Measurements from ENCODE around the gene LRRIQ1. TPM values are rescaled to one million over a fixed set of nuclear protein-coding genes. Genes with fewer than 3 reads are reported as not detected.

The LRRIQ1 gene
- total RNA-seq, 1 donor from 2014 or later: not detected

GRCh38 chr12:85279449-85280164 is 243.5 kb downstream of the LRRIQ1 start:
- intact Hi-C loops (cut with micrococcal nuclease): loop anchor here (5.0 kb wide), 1 partner anchor 367 kb away; the partner anchor contains the start of gene SLC6A15
- H3K36me3 Mint-ChIP-seq (ENCODE audit: low read depth): no peaks in the 10 kb centered on the region
- H3K4me1 Mint-ChIP-seq (ENCODE audit: low read depth): peaks cover 8% of the 10 kb centered on the region
- H3K4me3 Mint-ChIP-seq (ENCODE audit: low read depth): no peak overlapping the region
- H3K9me3 Mint-ChIP-seq: no peaks in the 10 kb centered on the region
- DNase-seq (ENCODE audit: low spot score): no peak
- H3K27ac Mint-ChIP-seq: no peak overlapping the region
- H3K27me3 Mint-ChIP-seq (ENCODE audit: low read depth): peaks cover 67% of the 10 kb centered on the region

- Mint-ChIP-seq H3K27me3 (ENCODE audit: low read depth) (peaks cover 67% of the 10 kb centered on the region), H3K4me3 (ENCODE audit: low read depth) (peak within 1 kb of the TSS; percentile 68), H3K27ac (no peak within 1 kb of the TSS), H3K9me3 (no peaks in the 10 kb centered on the region), H3K36me3 (ENCODE audit: low read depth) (no peaks in the 10 kb centered on the region), H3K4me1 (ENCODE audit: low read depth) (peaks cover 8% of the 10 kb centered on the region)
- no peak for DNase-seq (ENCODE audit: low spot score)
- intact Hi-C loops (cut with micrococcal nuclease): no loop called here
Measured at GRCh38 chr12:85280165-85280983, 244.2 kb downstream of the LRRIQ1 start, which contains the start of gene ALX1. TSS of gene ALX1 (plus strand) at chr12:85280220. CDS start at chr12:85280262, 42 bp downstream.

GRCh38 chr12:85280984-85281630 is 245.0 kb downstream of the LRRIQ1 start:
- H3K27me3 Mint-ChIP-seq (ENCODE audit: low read depth): peaks cover 63% of the 10 kb centered on the region
- no peaks in the 10 kb centered on the region for H3K36me3 Mint-ChIP-seq (ENCODE audit: low read depth)
- intact Hi-C loops (cut with micrococcal nuclease): no loop called here
- peaks cover 8% of the 10 kb centered on the region for H3K4me1 Mint-ChIP-seq (ENCODE audit: low read depth)
- no peak for DNase-seq (ENCODE audit: low spot score)
- no peak overlapping the region for H3K27ac Mint-ChIP-seq
- no peaks in the 10 kb centered on the region for H3K9me3 Mint-ChIP-seq
- peak overlapping the region; percentile 68 for H3K4me3 Mint-ChIP-seq (ENCODE audit: low read depth)

GRCh38 chr12:85281636-85282312 is 245.6 kb downstream of the LRRIQ1 start:
- no peak overlapping the region for H3K27ac Mint-ChIP-seq
- peaks cover 8% of the 10 kb centered on the region for H3K4me1 Mint-ChIP-seq (ENCODE audit: low read depth)
- H3K27me3 Mint-ChIP-seq (ENCODE audit: low read depth): peaks cover 57% of the 10 kb centered on the region
- H3K9me3 Mint-ChIP-seq: no peaks in the 10 kb centered on the region
- H3K36me3 Mint-ChIP-seq (ENCODE audit: low read depth): no peaks in the 10 kb centered on the region
- intact Hi-C loops (cut with micrococcal nuclease): no loop called here
- DNase-seq (ENCODE audit: low spot score): no peak
- H3K4me3 Mint-ChIP-seq (ENCODE audit: low read depth): no peak overlapping the region

- Mint-ChIP-seq H3K36me3 (ENCODE audit: low read depth) (no peaks in the 10 kb centered on the region), H3K9me3 (no peaks in the 10 kb centered on the region), H3K4me1 (ENCODE audit: low read depth) (peaks cover 8% of the 10 kb centered on the region), H3K27ac (no peak overlapping the region), H3K27me3 (ENCODE audit: low read depth) (peaks cover 40% of the 10 kb centered on the region), H3K4me3 (ENCODE audit: low read depth) (no peak overlapping the region)
- intact Hi-C loops (cut with micrococcal nuclease): no loop called here
- no peak for DNase-seq (ENCODE audit: low spot score)
Measured at GRCh38 chr12:85283560-85283959, 247.4 kb downstream of the LRRIQ1 start.

Other genes with a start within 250 kb of the LRRIQ1 start
- gene SLC6A15, start 123.6 kb upstream of the LRRIQ1 start, total RNA-seq: not detected in 2 replicates
- gene TSPAN19, start 74 bp upstream of the LRRIQ1 start, total RNA-seq: not detected in 2 replicates
- gene ALX1, start 243.9 kb downstream of the LRRIQ1 start, total RNA-seq: not detected in 2 replicates